SHP77 (cell line): Measurements from ENCODE around the gene YOD1.
"Not testable (repeated sequence)": the region's sequence is repeated elsewhere in the genome, so short reads cannot be mapped to it uniquely, and the experiment has no call there.

ENCODE experiments used
- DNase-seq, 2 experiments: peaks; one replicate each; lab custom pipeline; 2025; lab: John Stamatoyannopoulos, UW

YOD1 gene

DNA sequence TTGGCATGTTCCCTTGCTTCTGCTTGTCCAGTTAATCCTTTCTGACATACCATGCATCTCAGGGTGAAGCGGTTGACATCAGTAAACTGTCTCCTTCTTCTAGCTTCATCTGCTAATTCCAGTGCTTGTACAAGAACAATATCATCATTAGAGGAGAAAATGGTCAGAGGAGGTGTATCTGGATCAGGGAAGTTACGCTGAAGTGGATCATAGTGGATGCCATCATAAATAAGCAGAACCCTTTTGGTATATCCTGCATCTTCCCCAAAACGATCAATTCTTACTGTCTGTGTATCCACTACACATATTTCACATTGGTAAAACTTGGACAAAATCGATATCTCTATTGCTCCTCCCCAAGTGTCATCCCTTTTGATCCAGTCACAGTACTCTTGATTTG lies 2.0 kb downstream of the YOD1 start:
- DNase-seq: no peak

- DNase-seq: no peak
Observed at GRCh38 chr1:207048041-207048440, 3.0 kb downstream of the YOD1 start.

DNA sequence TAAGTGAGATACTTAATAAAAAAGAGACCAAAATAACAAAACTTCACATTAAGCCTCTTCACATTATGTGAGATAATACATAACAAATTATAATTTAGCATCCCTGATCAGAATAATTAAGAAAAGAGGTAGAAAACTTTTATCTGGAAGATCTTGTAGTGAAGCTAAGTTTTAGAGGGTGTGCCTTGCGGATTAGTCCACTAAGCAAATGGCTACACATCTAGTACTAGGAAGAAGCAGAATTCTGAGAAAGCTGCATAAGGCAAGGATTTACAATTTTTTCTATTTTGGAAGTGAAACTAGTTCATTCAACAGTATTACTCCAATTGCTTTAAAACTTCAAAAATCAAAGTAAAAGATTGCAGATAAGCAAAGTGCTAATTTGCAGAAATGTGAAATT lies 3.5 kb downstream of the YOD1 start:
- no peak for DNase-seq

GRCh38 chr1:207045453-207045852 lies 5.6 kb downstream of the YOD1 start:
- DNase-seq: no peak

DNA sequence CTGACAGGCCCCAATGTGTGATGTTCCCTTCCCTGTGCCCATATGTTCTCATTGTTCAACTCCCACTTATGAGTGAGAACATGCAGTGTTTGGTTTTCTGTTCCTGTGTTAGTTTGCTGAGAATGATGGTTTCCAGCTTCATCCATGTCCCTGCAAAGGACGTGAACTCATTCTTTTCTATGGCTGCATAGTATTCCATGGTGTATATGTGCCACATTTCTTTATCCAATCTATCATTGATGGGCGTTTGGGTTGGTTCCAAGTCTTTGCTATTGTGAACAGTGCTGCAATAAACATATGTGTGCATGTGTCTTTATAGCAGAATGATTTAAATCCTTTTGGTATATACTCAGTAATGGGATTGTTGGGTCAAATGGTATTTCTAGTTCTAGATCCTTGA lies 9.6 kb downstream of the YOD1 start:
- DNase-seq: not testable (repeated sequence)

GRCh38 chr1:207040181-207040533 lies 10.9 kb downstream of the YOD1 start:
- DNase-seq: no peak

- DNase-seq: no peak
Observed at GRCh38 chr1:207039380-207040180, 11.4 kb downstream of the YOD1 start.

GRCh38 chr1:207036865-207037264 lies 14.1 kb downstream of the YOD1 start:
- DNase-seq: no peak

DNA sequence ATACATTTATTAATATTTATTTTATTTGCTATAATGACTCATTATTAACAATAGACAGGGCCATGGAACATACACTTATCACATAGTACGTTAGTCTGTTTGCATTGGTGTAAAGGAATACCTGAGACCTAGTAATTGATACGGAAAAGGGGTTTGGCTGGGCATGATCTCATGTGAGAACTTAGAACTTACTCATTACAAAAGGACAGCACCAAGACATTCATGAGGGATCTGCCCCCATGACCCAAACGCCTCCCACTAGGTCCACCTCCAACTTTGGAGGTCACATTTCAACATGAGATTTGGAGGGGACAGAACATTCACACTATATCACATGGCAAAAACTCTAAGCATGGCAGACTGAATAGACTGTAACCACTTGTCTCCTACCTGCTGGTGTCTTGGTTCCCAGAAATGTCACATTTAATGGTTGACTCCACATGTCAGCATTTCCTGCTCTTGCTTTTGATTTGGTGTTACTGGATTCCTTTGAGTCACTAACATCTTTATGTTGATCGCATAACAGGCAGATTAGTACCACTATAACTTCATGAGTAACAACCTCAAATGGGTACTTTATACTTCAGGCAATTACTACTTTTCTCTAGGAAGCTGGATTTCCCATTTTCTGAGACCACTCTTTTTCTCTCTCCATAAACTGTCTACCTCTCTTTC lies 15.0 kb downstream of the YOD1 start:
- no peak for DNase-seq

DNA sequence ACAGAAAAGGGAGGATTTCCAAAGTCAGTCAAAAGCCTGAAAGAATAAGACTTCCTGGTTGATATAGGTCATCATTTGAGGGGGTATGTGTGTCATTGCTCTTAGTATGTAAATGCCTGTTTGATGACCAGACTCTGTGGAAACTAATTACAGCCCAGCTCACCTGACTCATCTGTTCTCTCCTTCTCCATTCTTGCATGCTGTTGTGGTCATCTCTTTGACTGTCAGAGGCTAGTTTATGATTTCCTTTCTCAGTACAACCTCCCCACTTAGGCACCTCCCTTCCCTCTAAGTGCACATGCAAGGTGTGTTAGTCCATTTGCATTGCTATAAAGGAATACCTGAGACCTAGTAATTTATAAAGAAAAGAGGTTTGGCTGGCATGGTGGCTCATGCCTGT lies 16.0 kb downstream of the YOD1 start:
- DNase-seq: no peak

GRCh38 chr1:207034208-207034607 lies 16.8 kb downstream of the YOD1 start:
- no peak for DNase-seq

DNA sequence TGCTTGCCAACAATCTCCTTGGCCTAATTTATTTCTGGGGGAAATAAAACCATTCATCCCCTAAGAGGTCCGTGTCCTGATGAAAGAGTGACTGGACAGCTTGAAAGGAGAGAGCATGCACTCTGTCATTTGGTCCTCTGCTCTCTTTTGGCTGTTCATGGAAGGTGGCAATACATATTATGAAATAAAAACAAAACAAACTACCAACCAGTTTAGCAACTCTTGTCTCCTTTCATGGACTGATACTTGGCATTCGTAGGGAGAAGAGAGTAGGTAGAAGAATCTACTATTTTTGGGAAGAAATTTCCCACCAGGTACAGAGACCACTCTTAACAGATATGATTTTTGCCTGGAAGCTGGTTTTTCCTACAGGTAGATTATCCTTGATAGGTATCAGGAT lies 17.7 kb downstream of the YOD1 start:
- DNase-seq: no peak

GRCh38 chr1:207032528-207033017 lies 18.4 kb downstream of the YOD1 start, which contains the start of gene C1orf116:
TSS of gene C1orf116 (minus strand) at chr1:207032756. CDS start at chr1:207027598, 5,158 bp downstream.
- peak in 1 of 2 experiments; percentile 15 for DNase-seq

- DNase-seq: no peak
Observed at GRCh38 chr1:207031632-207032264, 19.3 kb downstream of the YOD1 start.

GRCh38 chr1:207031016-207031415 lies 20.0 kb downstream of the YOD1 start:
- no peak for DNase-seq

DNA sequence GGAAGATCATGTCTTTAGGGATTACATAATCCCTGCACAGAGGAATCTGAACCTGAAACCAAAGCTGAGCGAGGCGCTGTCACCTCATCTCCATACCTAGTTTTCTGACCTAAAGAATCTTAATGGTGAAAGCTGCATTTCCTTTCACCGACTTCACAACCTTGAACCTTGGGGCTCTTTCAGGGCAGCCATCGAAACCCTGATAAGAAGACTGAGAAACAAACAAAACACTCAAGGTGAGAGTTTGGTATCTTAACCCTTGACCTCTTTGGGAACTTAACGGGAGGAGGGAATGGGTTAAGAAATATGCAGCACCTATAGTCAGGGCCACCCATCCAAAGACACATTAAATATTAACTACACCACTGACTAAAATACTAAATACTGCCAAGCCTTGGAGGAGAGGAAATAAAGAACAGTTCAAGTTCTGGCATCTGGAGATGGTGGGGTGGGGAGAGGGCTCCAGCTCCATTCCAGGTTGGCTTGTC lies 20.4 kb downstream of the YOD1 start:
- no peak for DNase-seq

GRCh38 chr1:207029701-207030521 lies 21.1 kb downstream of the YOD1 start:
- DNase-seq: no peak

- DNase-seq: no peak
Observed at GRCh38 chr1:207028884-207029650, 21.9 kb downstream of the YOD1 start.

GRCh38 chr1:207027921-207028320 lies 23.1 kb downstream of the YOD1 start:
- DNase-seq: no peak

DNA sequence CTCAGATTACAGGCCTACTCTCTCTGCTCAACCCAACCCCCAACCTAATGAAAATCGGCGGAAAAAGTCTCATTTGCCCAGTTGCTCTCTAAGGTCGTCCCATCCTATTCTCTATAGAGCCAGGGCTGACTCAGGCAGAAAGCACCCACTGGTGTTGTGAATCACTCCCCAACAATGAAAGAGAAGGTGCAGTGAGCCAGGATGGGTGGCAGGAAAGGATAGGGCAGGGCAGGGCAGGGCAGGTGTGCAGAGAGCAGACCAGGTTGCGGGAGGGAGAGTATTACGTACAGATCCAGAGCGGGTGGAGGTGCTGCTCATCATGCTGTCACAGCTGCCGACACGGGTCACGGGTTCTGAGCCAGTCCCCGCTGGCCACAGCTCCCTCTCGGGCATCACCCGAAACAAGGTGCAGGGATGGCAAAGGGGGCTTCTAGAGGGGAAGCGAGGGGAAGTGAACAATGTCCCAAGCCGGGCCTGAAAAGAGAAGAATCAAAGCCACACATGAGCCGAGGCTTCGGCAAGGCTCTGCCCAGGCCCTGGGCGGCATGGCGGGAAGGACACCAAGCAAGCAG lies 23.7 kb downstream of the YOD1 start:
- DNase-seq: no peak

GRCh38 chr1:207026104-207026534 lies 24.9 kb downstream of the YOD1 start:
- no peak for DNase-seq
